HFFc6 (cell line): ENCODE data around the gene THADA. TPM values are rescaled to one million over a fixed set of nuclear protein-coding genes. Genes with fewer than 3 reads are reported as not detected.

Experiments
- DNase-seq: peaks from one replicate; pipeline ENCODE4 v3.0.0-alpha.2; 2018
- H3K27ac Mint-ChIP-seq: 2 replicates; pipeline ENCODE4 v1.8.0; 2020; ENCODE audit warnings: mild to moderate bottlenecking, mixed read lengths
- H3K27me3 Mint-ChIP-seq: 2 replicates; pipeline ENCODE4 v1.8.0; 2021; ENCODE audit warnings: mild to moderate bottlenecking, moderate library complexity, mixed read lengths; ENCODE audit not compliant: insufficient read depth
- H3K36me3 Mint-ChIP-seq: 2 replicates; pipeline ENCODE4 v1.8.0; 2021; ENCODE audit warnings: low read depth, mixed read lengths
- H3K4me1 Mint-ChIP-seq: 2 replicates; pipeline ENCODE4 v1.8.0; 2020; ENCODE audit warnings: low read depth, mixed read lengths
- H3K4me3 Mint-ChIP-seq: 2 replicates; pipeline ENCODE4 v1.8.0; 2020; ENCODE audit warnings: mild to moderate bottlenecking, moderate library complexity, mixed read lengths
- H3K9me3 Mint-ChIP-seq: 2 replicates; pipeline ENCODE4 v1.8.0; 2020; ENCODE audit warnings: mild to moderate bottlenecking, mixed read lengths
- CTCF ChIP-seq: fragments of 200-600 bp; sonication (generic); IDR thresholded peaks from 2 replicates; pipeline ENCODE4 v1.5.0; 2021; ENCODE audit warnings: antibody characterized with exemption, mild to moderate bottlenecking
- total RNA-seq, 6 experiments: library from RNA; stranded (reverse); fragmentation: NEBNext Ultra II Directional; extraction: Animal tissue kit (Norgen Biotek cat#: 25700); gene quantifications; 2 replicates in 1 of 6; 3 replicates in 5 of 6; pipeline ENCODE4 v1.2.3, GENCODE V29; 2021

THADA gene
- total RNA-seq, 6 experiments from 2014 or later, result 14.3 to 20.5 (median 17.3) TPM

GRCh38 chr2:43332653-43333052 is 263.2 kb downstream of the THADA start:
- no peak for DNase-seq
- Mint-ChIP-seq H3K4me1 (peaks cover 14% of the 10 kb centered on the region), H3K9me3 (no peaks in the 10 kb centered on the region), H3K4me3 (no peak overlapping the region), H3K36me3 (peaks cover 4% of the 10 kb centered on the region; the same call in 1 of the 2 replicates), H3K27ac (no peak overlapping the region), H3K27me3 (no peaks in the 10 kb centered on the region)
- TF ChIP-seq CTCF, result no peak

- DNase-seq, result no peak
- Mint-ChIP-seq H3K36me3 (peaks cover 4% of the 10 kb centered on the region), H3K4me1 (peaks cover 14% of the 10 kb centered on the region), H3K9me3 (no peaks in the 10 kb centered on the region), H3K27ac (no peak overlapping the region), H3K27me3 (no peaks in the 10 kb centered on the region; the same call in 1 of the 2 replicates), H3K4me3 (no peak overlapping the region)
- no peak for TF ChIP-seq CTCF
Measured at GRCh38 chr2:43331422-43331821, 264.4 kb downstream of the THADA start.

GRCh38 chr2:43329637-43330036 is 266.2 kb downstream of the THADA start:
- DNase-seq, result no peak
- no peaks in the 10 kb centered on the region; the same call in 1 of the 2 replicates for H3K27me3 Mint-ChIP-seq
- H3K9me3 Mint-ChIP-seq, result peaks cover 4% of the 10 kb centered on the region
- no peak for TF ChIP-seq CTCF
- no peak overlapping the region for H3K4me3 Mint-ChIP-seq
- H3K27ac Mint-ChIP-seq, result no peak overlapping the region
- peaks cover 29% of the 10 kb centered on the region for H3K4me1 Mint-ChIP-seq
- peaks cover 16% of the 10 kb centered on the region for H3K36me3 Mint-ChIP-seq

GRCh38 chr2:43328832-43329231 is 267.0 kb downstream of the THADA start:
- Mint-ChIP-seq H3K27me3 (no peaks in the 10 kb centered on the region; the same call in 1 of the 2 replicates), H3K27ac (no peak overlapping the region), H3K9me3 (peaks cover 4% of the 10 kb centered on the region), H3K4me1 (peaks cover 28% of the 10 kb centered on the region), H3K36me3 (peaks cover 20% of the 10 kb centered on the region), H3K4me3 (no peak overlapping the region)
- no peak for TF ChIP-seq CTCF
- DNase-seq, result no peak

- no peak for DNase-seq
- H3K4me3 Mint-ChIP-seq, result no peak overlapping the region
- H3K36me3 Mint-ChIP-seq, result peaks cover 25% of the 10 kb centered on the region
- no peak for TF ChIP-seq CTCF
- H3K27ac Mint-ChIP-seq, result no peak overlapping the region
- peaks cover 4% of the 10 kb centered on the region for H3K9me3 Mint-ChIP-seq
- peaks cover 21% of the 10 kb centered on the region for H3K4me1 Mint-ChIP-seq
- H3K27me3 Mint-ChIP-seq, result peaks cover 4% of the 10 kb centered on the region
Measured at GRCh38 chr2:43328133-43328532, 267.7 kb downstream of the THADA start.

- Mint-ChIP-seq H3K9me3 (peaks cover 4% of the 10 kb centered on the region), H3K27me3 (peaks cover 7% of the 10 kb centered on the region), H3K36me3 (peaks cover 21% of the 10 kb centered on the region), H3K4me1 (peaks cover 17% of the 10 kb centered on the region), H3K4me3 (no peak overlapping the region), H3K27ac (no peak overlapping the region)
- no peak for TF ChIP-seq CTCF
- no peak for DNase-seq
Measured at GRCh38 chr2:43327119-43327518, 268.7 kb downstream of the THADA start.
